GM12878 (cell line): ENCODE results near the gene ACYP2. TPM values are rescaled to one million over a fixed set of nuclear protein-coding genes. Genes with fewer than 3 reads are reported as not detected.

Source experiments
- ATAC-seq: fragments of 200-7000 bp; cut with Tn5 transposase; 3 replicates; pipeline ENCODE4 v1.9.1; 2020; ENCODE audit warnings: mild to moderate bottlenecking, moderate library complexity
- BruUV-seq: library from RNA; stranded (reverse); fragments of 400-500 nt; replicated peaks from 2 replicates; lab custom pipeline; 2021; lab: Mats Ljungman, UMichigan
- CTCF ChIA-PET: fragments of 300-600 bp; sonication (Branson Sonifier 250); formaldehyde crosslinking; extraction: SDS; loops from one replicate; lab custom pipeline; 2021; ENCODE audit warnings: inconsistent platforms; lab: Yijun Ruan, JAX
- POLR2A ChIA-PET: fragments of 350-600 bp; formaldehyde crosslinking; extraction: SDS; loops from one replicate; lab custom pipeline; 2021; ENCODE audit warnings: inconsistent platforms; lab: Charles Lee
- RAD21 ChIA-PET: fragments of 300-600 bp; sonication (Branson Sonifier 250); formaldehyde crosslinking; loops from one replicate; lab custom pipeline; 2023; ENCODE audit warnings: antibody characterized with exemption; ENCODE audit not compliant: unreplicated experiment; lab: Charles Lee
- SMC1A ChIA-PET: fragments of 300-600 bp; sonication (Branson Sonifier 250); formaldehyde crosslinking; loops from one replicate; lab custom pipeline; 2023; ENCODE audit not compliant: unreplicated experiment, uncharacterized antibody; lab: Charles Lee
- DNase-seq: peaks from one replicate; pipeline ENCODE4 v3.0.0-alpha.2; 2011; ENCODE audit warnings: low read depth, low spot score
- FAIRE-seq: peaks from 3 replicates; lab custom pipeline; 2011; peaks lifted over from hg19 to GRCh38; lab: Jason Lieb, UNC
- H2AFZ ChIP-seq: 2 replicates; pipeline ENCODE4 v1.6.0; 2011; ENCODE audit warnings: low read depth, low read length, control low read depth; ENCODE audit not compliant: control insufficient read depth
- H3K27ac ChIP-seq: 2 replicates; pipeline ENCODE4 v1.5.1; 2011; ENCODE audit warnings: control low read depth; ENCODE audit not compliant: control insufficient read depth, insufficient read depth
- H3K27me3 ChIP-seq, 2 experiments: replicated peaks in 1 of 2; 2 replicates each; pipeline versions ENCODE4 v1.6.0 to v1.6.1; 2011; ENCODE audit warnings: low read length in 1 of 2; ENCODE audit not compliant: control insufficient read depth in 2 of 2, insufficient read depth in 2 of 2
- H3K36me3 ChIP-seq, 2 experiments: 2 replicates each; pipeline ENCODE4 v1.5.1; 2011; ENCODE audit warnings: low read length in 1 of 2; ENCODE audit not compliant: control insufficient read depth in 2 of 2, insufficient read depth in 2 of 2
- H3K4me1 ChIP-seq: 2 replicates; pipeline ENCODE4 v1.6.1; 2011; ENCODE audit warnings: mild to moderate bottlenecking, low read length, moderate library complexity, mixed read lengths; ENCODE audit not compliant: control insufficient read depth, insufficient read depth
- H3K4me2 ChIP-seq: 2 replicates; pipeline ENCODE4 v1.6.0; 2011; ENCODE audit warnings: control low read depth; ENCODE audit not compliant: control insufficient read depth, insufficient read depth
- H3K4me3 ChIP-seq: fragments of 200-600 bp; sonication (generic); 2 replicates; pipeline ENCODE4 v1.5.1; 2016
- H3K79me2 ChIP-seq: 2 replicates; pipeline ENCODE4 v1.6.0; 2011; ENCODE audit warnings: low read length; ENCODE audit not compliant: control insufficient read depth, insufficient read depth
- H3K9ac ChIP-seq: 2 replicates; pipeline ENCODE4 v1.8.0; 2011; ENCODE audit warnings: low read length, control low read depth, mixed read lengths; ENCODE audit not compliant: control insufficient read depth, insufficient read depth
- H3K9me3 ChIP-seq: replicated peaks from 3 replicates; pipeline ENCODE4 v1.5.1; 2011; ENCODE audit warnings: mild to moderate bottlenecking, low read length; ENCODE audit not compliant: control insufficient read depth, insufficient read depth
- H4K20me1 ChIP-seq: 2 replicates; pipeline ENCODE4 v1.6.0; 2011; ENCODE audit not compliant: control insufficient read depth, insufficient read depth
- CEBPB ChIP-seq, 2 experiments: fragments of 150-350 bp in 1 of 2; IDR thresholded peaks; 2 replicates each; pipeline ENCODE4 v1.6.1; 2012 to 2014; ENCODE audit warnings: low read depth in 2 of 2, low read length in 2 of 2, borderline replicate concordance in 1 of 2, inconsistent platforms in 1 of 2
- ELK1 ChIP-seq: IDR thresholded peaks from 2 replicates; pipeline ENCODE4 v1.6.1; 2012; ENCODE audit warnings: low read depth, low read length, improper control_type of control experiment
- HCFC1 ChIP-seq: fragments of 150-350 bp; IDR thresholded peaks from 2 replicates; pipeline ENCODE4 v1.6.1; 2014; ENCODE audit warnings: low read length
- HDGF ChIP-seq: fragments of 450-650 bp; IDR thresholded peaks from 2 replicates; pipeline ENCODE4 v1.6.1; 2016; ENCODE audit warnings: antibody characterized with exemption
- IKZF1 ChIP-seq: fragments of 450-650 bp; conservative IDR thresholded peaks from 2 replicates; pipeline ENCODE4 v1.6.1; 2017; ENCODE audit warnings: antibody characterized with exemption, mild to moderate bottlenecking
- KLF5 ChIP-seq: fragments of 450-650 bp; IDR thresholded peaks from 2 replicates; pipeline ENCODE4 v1.6.1; 2014; ENCODE audit warnings: mild to moderate bottlenecking; ENCODE audit not compliant: partially characterized antibody
- POU2F2 ChIP-seq: IDR thresholded peaks from 3 replicates; pipeline ENCODE4 v1.6.1; 2011; ENCODE audit warnings: low read depth, mild to moderate bottlenecking, low read length, borderline replicate concordance
- SMAD1 ChIP-seq: fragments of 450-650 bp; IDR thresholded peaks from 2 replicates; pipeline ENCODE4 v1.6.1; 2018; ENCODE audit warnings: mild to moderate bottlenecking, low read depth; ENCODE audit not compliant: partially characterized antibody
- ZBTB33 ChIP-seq: fragments of 450-650 bp; IDR thresholded peaks from 2 replicates; pipeline ENCODE4 v1.6.1; 2017; ENCODE audit warnings: mild to moderate bottlenecking
- WGBS: methylation state at CpG from one replicate; pipeline ENCODE4 v1.1.6; 2016; ENCODE audit warnings: low lambda C conversion rate; ENCODE audit not compliant: insufficient replicate concordance, insufficient coverage; ENCODE audit errors: missing lambda C conversion rate; 5-methylcytosine and 5-hydroxymethylcytosine counted together
- in situ Hi-C: fragments of 300-500 bp; cut with MboI; formaldehyde crosslinking; loops from 9 replicates; pipeline ENCODE4 v1.14.3; 2018; ENCODE audit warnings: mixed read lengths
- intact Hi-C: fragments of 100-400 bp; cut with micrococcal nuclease; formaldehyde crosslinking; loops from one replicate; pipeline ENCODE4 v1.14.2; 2022; ENCODE audit not compliant: unreplicated experiment
- polyA plus RNA-seq, 11 experiments: library from polyadenylated mRNA; depleted of rRNA in 4 of 11; unstranded in 6 of 11; stranded (reverse) in 5 of 11; fragments of >200 nt; fragmentation: Nextera tagmentation in 4 of 11; fragmentation: Illumina TruSeq in 1 of 11; extraction: Ambion mirVana in 4 of 11; extraction: Trizol in 1 of 11; gene quantifications; 1 replicate in 1 of 11; 2 replicates in 10 of 11; pipeline versions ENCODE4 v1.2.1 to v1.2.3, GENCODE V29; 2011 to 2016; ENCODE audit warnings: inconsistent platforms in 2 of 11, missing spikeins in 2 of 11, low read depth in 1 of 11
- total RNA-seq, 4 experiments: library from RNA; depleted of rRNA in 3 of 4; stranded (reverse); fragments of >200 nt in 3 of 4; fragmentation: Illumina TruSeq in 1 of 4; extraction: Trizol in 1 of 4; gene quantifications; 2 replicates each; pipeline versions ENCODE4 v1.2.1 to v1.2.3, GENCODE V29; 2013 to 2021

ACYP2 gene
- total and polyA plus RNA-seq, 10 of the 15 experiments (the other 5 are each of a cell fraction or from before 2014, with no cell fraction given): 4.2 to 16.3 (median 9.0) TPM

DNA sequence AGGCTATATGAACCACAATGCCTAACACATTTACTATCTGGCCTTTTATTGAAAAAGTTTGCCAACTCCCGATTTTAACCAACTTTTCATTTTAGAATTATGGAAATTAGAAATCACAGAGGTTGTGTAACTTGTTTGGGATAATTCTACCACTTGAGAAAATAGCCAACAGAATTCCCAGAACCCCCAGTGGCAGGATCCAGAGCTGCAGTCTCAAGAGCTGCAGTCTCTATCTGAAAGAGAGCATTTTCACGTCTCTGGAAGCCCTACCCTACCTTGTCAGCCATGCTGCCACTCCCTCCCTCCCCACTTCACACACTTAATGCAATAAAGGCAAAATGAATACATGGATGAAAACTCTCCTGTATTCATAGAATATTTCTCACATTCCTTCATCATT, 164.0 kb downstream of the ACYP2 start:
- DNase-seq (no peak), FAIRE-seq (no peak), ATAC-seq (no peak)
- Histone ChIP-seq H2AFZ (no peak overlapping the region), H3K27me3 (no peaks in the 10 kb centered on the region; a peak in 1 of 4 replicates), H3K27ac (no peak overlapping the region), H3K4me3 (no peak overlapping the region), H3K4me1 (no peaks in the 10 kb centered on the region), H4K20me1 (no peaks in the 10 kb centered on the region), H3K4me2 (no peak overlapping the region), H3K9me3 (no peaks in the 10 kb centered on the region), H3K9ac (no peak overlapping the region), H3K36me3 (no peaks in the 10 kb centered on the region), H3K79me2 (no peaks in the 10 kb centered on the region)
- in situ Hi-C loops: no loop called here
- intact Hi-C loops: no loop called here
- ChIA-PET CTCF (interaction anchor here (1.4 kb wide), 1 partner anchor 223 kb away, joined by 3 read pairs; no protein-coding TSS in a partner anchor), RAD21 (no interaction called here), POLR2A (no interaction called here), SMC1A (no interaction called here)
- 8% methylated on average over 2 of the region's 2 CpGs for WGBS
- no TSS peak for BruUV-seq
- TF ChIP-seq ELK1 (no peak), HCFC1 (no peak), IKZF1 (no peak), KLF5 (no peak), ZBTB33 (no peak), HDGF (no peak), SMAD1 (no peak), CEBPB (IDR thresholded peaks at IDR 0.05; ENCODE audit: borderline replicate concordance in 1 of 2, low read depth in 2 of 2, low read length in 2 of 2) (no peak), POU2F2 (no peak)
